Measurements from ENCODE around the gene FAIM2. TPM values are rescaled to one million over a fixed set of nuclear protein-coding genes. Genes with fewer than 3 reads are reported as not detected.

The FAIM2 gene
- total RNA-seq (2014; rRNA removed; shearing (Covaris generic); ENCODE audit: low replicate concordance): not detected in 2 replicates

DNA sequence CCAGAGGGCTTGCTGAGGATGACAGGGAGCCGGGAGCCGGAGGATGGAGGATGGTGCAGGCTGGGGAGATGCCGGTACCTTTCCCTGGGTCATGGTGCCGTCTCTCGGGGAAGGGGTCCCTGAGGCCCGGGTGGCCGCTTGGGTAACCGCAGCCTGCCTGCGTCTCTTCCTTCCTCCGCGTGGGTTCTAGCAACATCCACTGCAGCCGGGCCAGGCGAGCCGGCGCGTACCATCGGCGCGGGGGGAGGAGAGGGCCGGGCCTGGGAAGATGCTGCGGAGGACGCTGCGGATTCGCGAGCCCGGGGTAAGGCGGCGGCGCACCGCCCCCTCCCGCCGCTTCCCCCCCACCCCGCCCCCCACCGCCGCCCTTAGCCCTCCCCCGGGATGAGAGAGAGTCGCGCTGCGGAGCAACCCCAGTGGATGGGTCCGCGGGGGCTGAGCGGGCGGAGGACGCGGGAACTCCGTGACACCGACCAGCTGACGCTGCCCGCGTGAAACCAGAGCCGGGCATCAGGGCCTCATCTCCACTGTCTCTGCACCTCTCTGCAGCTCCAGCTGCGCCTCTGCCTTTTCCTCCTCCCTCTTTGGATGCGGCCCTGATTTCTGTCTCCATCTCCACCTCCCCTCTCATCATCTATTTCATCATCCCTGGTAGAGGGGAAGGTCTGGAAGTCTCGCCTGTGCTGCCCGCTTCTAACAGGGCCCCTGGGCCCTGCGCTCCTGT is at the start of gene FAIM2:
Gene FAIM2 (minus strand): TSS at position 201 of the 724 bp plus-strand sequence. CDS start 108 bp downstream, at position 93.
- in situ Hi-C loops (cut with HindIII; ENCODE audit: low pct_unique_long_range_greater_than_20kb, low sequenced_read_pairs): no loop called here
- DNase-seq (ENCODE audit: low read depth): no peak

DNA sequence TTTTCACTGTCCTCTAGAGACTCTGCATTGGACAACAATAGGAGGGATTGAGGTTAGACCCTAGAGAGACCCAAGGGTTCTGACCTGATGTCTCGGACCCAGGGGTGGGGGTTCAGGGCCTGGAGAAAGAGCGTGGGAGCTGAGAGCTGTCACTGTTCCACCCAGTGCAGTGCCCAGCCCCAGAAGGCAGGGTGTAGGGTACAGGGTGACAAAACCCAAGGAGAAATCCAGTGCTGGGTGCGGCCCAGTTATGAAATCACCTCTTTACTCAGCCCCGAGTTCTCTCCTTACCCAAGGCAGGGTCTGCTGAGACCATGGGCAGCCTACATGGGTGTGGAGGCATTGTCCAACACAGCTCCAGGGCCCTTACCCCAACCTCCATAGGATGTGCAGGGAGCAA is 49.5 kb upstream of the FAIM2 start:
- no peak for DNase-seq (ENCODE audit: low read depth)
- in situ Hi-C loops (cut with HindIII; ENCODE audit: low pct_unique_long_range_greater_than_20kb, low sequenced_read_pairs): loop anchor here (25.0 kb wide), 1 partner anchor 109 kb away; the partner anchor contains the start of gene ASIC1

DNA sequence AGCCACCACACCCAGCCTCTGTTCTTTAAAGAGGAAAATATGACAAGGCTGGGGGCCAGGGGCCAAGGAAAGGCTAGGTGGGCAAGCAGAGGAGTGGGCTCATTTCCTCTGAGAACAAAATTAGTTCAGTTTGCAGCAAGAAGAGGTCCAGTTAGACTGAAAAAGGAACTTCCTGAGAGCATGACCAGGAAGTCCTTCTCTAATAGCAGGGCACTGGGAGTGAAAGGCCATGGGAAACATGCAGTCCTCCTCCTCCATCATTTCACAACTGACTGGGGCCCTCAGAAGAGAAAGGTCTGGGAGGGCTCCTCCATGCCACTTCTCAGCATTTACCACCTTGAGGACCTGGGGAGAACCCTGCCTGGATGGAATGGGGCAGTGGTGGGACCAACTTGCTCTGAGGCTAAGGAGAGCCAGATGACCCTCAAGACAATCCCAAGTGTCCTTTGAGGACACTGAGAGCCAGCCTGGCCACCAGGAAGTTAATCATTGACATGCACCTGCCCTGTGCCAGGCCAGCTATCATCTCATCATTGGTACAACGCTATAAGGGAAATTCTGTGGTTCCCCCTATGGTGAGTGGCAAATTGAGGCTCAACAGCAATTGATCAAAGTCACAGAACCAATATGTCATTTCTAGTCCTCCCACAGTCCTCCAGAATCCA is 48.8 kb upstream of the FAIM2 start:
- DNase-seq (ENCODE audit: low read depth): no peak
- in situ Hi-C loops (cut with HindIII; ENCODE audit: low pct_unique_long_range_greater_than_20kb, low sequenced_read_pairs): loop anchor here (25.0 kb wide), 1 partner anchor 110 kb away; the partner anchor contains the start of gene ASIC1

DNA sequence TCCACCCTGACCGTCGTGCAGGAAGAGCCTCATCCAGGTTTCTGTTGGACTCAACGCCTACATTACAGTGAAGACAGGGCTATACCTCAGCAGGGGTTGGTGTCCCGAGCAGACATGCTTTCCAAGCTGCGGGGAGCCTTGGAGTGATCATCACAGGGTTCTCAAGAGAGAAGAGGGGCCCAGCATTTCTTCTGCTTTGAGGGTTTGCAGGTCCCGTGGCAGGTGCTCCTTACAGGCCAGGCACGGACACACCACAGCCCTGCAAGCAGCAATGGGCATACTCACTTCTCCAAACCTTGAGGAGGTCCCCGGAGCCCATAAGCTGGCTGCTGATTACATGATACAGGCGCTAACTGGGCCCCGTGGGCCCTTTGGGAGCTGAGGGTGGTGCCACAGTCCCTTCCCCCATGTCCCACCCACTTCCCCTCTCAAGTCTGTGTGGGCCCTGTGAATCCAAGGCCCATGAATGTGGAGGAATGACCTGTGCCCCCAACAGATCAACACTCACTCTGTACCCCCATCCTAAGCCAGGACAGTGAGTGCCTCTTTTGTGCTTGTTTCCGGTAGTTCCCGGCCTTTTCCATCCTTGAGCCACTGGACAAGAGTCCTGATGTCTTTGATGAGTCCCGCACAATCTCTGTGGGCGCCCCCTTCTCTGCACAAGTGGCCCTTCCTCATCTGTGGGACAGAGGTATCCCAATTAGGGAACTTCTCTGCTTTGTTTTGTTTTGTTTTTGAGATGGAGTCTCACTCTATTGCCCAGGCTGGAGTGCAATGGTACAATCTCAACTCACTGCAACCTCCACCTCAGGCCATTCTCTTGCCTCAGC is 47.9 kb upstream of the FAIM2 start:
- in situ Hi-C loops (cut with HindIII; ENCODE audit: low pct_unique_long_range_greater_than_20kb, low sequenced_read_pairs): loop anchor here (25.0 kb wide), 1 partner anchor 111 kb away; the partner anchor contains the start of gene ASIC1
- no peak for DNase-seq (ENCODE audit: low read depth)

DNA sequence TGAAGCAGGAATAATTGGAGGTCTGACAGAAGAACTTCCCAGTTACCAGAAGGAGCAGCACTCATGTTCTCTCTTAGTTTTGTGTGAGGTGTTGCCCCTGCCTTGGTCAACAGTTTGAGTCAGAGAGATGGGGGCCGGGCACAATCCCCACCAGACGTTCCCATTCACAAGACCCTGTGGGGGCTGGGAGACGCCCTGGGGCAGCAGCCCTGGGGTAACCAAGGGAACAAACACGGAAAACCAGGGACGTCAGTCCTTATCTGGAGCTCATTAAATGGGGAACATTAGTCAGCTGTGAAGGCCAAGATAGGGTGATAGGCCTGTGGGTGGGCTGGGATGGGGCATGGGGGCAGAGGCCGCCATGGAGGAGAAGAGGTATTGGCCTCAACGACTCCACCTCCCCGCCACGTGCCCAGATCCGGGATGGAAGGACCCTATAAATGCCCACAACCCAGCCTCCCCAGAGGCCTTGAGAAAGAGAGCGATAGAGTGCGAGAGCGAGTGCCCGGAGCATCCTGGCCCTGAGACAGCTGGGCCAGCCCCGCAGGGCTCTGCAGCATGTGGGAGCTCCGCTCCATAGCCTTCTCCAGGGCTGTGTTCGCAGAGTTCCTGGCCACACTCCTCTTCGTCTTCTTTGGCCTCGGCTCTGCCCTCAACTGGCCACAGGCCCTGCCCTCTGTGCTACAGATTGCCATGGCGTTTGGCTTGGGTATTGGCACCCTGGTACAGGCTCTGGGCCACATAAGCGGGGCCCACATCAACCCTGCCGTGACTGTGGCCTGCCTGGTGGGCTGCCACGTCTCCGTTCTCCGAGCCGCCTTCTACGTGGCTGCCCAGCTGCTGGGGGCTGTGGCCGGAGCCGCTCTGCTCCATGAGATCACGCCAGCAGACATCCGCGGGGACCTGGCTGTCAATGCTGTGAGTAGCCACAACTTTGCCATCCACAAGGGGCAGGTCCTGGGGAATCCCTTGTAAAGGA is 46.9 kb upstream of the FAIM2 start, which contains the start of gene AQP2:
Gene AQP2 (plus strand): TSS at position 465 of the 979 bp plus-strand sequence. CDS start 94 bp downstream, at position 559.
- in situ Hi-C loops (cut with HindIII; ENCODE audit: low pct_unique_long_range_greater_than_20kb, low sequenced_read_pairs): loop anchor here (25.0 kb wide), 1 partner anchor 112 kb away; the partner anchor contains the start of gene ASIC1
- DNase-seq (ENCODE audit: low read depth): no peak

DNA sequence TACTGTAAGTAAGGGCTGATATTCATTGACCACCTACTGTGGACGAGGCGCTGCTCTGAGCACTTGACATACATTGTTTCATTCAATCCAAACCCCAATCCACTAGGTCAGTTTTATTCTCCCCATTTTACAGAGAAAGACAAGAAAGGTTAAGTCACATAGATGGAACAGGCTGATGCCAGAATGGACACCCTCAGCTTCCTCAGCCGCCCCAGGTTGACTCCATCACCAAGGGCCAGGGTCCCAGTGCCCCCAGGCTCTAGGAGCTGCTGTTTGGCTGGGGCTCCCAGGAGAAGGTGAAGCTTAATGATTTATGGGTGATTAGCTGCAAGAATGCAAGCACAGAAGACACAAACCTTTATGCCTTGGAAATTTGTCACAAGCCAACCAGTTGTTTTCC is 46.2 kb upstream of the FAIM2 start:
- in situ Hi-C loops (cut with HindIII; ENCODE audit: low pct_unique_long_range_greater_than_20kb, low sequenced_read_pairs): loop anchor here (25.0 kb wide), 1 partner anchor 112 kb away; the partner anchor contains the start of gene ASIC1
- no peak for DNase-seq (ENCODE audit: low read depth)

DNA sequence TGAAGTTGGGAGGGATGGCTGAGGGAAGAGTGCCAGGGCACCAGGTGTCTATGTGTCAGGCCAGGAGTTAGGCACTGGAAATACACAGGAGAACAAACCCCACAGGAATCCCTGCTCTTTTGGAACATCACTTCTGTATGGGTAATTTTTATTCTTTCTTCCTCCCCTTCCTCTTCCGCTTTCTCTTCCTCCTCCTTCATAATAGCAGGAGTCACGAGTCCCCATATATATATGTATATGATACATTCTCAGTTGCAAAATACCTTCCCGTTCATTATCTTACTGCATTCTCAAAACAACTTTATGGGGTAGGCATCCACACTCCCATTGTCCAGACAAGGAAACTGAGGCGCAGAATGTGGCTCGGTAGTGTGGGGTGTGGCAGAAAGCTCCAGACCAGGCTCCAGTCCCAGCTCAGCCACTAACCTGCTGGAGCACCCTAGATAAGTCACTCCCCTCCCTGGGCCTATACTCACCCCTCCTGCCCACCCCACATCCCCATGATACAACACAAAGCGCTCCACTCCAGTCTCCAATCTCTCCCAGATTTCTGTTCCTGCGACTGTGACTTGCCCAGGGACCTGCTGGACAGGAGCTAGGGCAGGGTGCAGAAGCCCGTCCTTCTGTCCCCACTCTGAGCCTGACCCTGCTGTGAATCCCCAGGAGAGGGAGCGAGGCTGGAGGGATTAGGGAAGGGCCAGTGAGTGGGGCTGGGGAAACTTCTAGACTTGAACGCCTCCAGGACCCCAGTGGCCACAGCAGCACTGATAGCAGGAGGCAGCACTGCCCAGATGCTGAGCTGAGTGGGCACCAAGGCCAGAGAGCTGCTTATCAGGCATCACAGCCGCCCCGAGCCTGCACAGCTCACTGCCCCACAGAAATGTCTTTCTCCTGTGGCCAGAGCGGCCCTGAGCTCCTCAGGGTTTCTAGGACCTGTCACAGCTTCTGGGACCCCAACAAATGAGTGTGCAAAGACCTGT is 45.5 kb upstream of the FAIM2 start:
- no peak for DNase-seq (ENCODE audit: low read depth)
- in situ Hi-C loops (cut with HindIII; ENCODE audit: low pct_unique_long_range_greater_than_20kb, low sequenced_read_pairs): no loop called here

DNA sequence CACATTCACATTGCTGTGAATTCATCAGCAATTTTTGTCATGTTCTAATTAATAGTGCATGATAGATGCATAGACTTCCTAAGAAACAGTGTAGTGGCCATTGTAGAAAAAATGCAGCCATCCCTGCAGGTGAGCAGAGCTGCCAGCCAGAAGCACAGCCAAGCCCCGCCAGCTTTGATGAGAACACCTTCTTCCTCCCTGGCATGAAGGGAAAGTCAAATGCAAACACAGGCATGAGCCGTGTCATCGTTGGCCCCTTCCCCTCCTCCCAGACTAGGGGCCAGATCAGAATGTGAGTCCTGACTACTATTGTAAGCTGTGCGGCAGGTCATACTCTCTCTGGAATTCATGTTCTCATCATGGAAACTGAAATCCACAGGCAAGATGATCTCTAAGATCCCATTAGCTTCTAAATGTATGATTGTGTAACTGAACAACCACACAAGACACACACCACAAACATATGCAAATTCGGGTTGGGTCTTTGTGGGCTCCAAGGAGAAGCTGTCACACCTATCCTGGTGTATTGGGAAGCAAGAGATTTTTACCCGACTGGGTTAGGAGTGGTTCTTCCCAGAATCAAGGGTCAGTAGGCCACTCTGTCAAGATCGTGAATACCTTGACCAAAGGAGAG is 44.0 kb upstream of the FAIM2 start:
- DNase-seq (ENCODE audit: low read depth): no peak
- in situ Hi-C loops (cut with HindIII; ENCODE audit: low pct_unique_long_range_greater_than_20kb, low sequenced_read_pairs): no loop called here

DNA sequence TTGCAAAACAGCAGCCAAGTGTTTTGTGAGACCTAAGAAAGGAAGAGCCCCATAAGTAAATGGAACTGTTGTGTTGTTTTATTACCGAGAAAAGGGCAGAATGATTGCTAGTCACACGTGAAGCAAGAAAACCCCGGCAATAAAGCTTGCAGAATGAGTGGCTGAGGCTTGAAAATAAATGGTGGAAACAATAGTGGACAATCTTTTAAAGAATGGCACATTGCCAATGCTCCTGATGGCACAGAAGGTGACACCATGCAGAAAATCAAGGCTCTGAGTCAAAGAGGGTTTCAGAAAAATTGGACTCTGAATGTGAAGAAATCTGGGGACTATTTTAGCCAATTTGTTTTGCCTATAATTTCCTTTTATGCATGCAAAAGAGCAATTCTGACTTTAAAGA is 42.8 kb upstream of the FAIM2 start:
- DNase-seq (ENCODE audit: low read depth): no peak
- in situ Hi-C loops (cut with HindIII; ENCODE audit: low pct_unique_long_range_greater_than_20kb, low sequenced_read_pairs): no loop called here

DNA sequence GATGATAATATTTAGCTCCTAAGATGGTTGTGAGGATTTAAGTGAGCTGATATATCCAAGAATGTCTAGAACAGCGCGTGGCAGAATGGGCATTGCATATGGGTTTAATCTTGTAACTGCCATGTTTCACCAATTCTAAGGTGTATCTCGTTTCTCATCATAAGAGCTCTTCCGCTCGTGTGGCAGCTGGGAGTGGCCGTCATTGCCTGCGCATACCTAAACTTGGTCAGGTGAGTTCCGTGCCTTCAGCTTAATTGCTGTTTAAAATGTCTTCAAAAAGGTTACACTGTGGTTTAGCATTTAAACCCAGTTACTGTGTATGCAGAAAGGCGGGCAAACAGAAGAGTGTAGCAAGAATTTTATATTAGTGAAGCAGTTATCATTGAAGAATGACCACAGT is 42.4 kb upstream of the FAIM2 start:
- no peak for DNase-seq (ENCODE audit: low read depth)
- in situ Hi-C loops (cut with HindIII; ENCODE audit: low pct_unique_long_range_greater_than_20kb, low sequenced_read_pairs): no loop called here

DNA sequence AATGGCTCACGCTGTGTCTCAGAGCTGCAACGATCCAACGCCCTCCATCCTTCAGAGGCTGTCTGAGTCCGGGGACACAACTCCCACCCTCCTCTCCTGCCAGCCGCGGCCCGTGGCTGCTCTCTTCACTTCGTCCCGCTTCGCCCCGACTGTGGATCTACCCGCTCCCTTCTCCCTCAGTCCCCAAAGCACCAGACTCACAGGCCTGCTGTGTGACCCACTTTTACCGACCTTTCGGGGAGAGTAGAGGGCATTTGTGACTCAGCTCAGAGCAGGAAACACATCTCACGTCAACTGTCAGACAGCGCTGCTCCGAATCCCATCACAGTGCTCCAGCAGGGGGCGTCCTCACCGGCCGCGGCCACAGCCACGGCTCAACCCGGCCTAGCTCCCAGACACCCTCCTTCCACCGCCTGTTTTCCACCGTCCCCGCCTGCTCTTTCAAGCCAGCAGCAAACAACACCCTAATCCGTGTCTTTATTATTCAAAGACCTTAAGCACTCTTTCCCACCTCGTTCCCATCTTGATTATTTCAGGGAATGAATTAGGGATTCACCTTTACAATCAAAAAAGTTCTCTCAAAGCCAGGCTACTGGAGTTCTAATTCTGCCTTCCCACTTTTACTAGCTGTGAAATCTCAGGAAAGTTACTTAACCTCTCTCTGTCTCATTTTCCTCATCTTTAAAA is 41.8 kb upstream of the FAIM2 start:
- peak; percentile 71 for DNase-seq (ENCODE audit: low read depth)
- in situ Hi-C loops (cut with HindIII; ENCODE audit: low pct_unique_long_range_greater_than_20kb, low sequenced_read_pairs): no loop called here

DNA sequence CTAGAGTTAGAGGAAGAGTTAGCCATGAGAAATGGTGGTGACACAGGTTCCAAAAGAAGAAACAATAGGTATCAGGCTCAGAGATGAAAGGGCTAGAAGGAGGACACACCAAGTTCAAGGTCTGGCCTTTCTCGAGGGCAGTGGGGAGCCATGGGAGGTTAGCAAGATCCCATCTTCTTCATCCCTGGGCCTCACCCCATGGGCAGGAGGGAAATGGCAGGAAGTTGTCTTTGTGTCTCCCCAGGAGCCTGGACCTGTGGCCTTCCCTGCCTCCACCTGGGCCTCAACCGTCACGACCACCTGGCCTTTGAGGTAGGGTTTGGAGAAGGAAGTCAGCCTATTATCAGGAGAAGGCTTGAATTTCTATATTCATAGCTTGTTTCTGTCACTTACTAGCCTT is 41.0 kb upstream of the FAIM2 start:
- no peak for DNase-seq (ENCODE audit: low read depth)
- in situ Hi-C loops (cut with HindIII; ENCODE audit: low pct_unique_long_range_greater_than_20kb, low sequenced_read_pairs): no loop called here

DNA sequence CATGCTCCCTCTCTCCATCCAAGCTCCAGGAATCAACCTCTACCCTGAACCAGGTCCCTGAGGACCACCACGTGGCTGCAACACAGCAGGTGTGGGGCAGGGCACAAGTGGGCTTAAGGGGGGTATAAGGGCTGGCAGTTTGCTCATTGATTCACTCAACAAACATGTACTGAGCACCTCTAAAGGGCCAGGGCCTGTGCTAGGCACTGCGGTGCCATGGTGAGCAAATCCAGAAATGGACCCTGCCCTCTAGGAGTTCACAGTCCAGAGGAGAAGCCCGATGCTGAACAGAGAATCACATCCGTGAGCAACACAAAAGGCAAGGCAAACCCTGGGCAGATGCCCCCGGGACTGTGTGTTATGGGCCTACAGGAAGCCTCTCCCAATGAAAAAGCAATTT is 40.3 kb upstream of the FAIM2 start:
- no peak for DNase-seq (ENCODE audit: low read depth)
- in situ Hi-C loops (cut with HindIII; ENCODE audit: low pct_unique_long_range_greater_than_20kb, low sequenced_read_pairs): no loop called here

DNA sequence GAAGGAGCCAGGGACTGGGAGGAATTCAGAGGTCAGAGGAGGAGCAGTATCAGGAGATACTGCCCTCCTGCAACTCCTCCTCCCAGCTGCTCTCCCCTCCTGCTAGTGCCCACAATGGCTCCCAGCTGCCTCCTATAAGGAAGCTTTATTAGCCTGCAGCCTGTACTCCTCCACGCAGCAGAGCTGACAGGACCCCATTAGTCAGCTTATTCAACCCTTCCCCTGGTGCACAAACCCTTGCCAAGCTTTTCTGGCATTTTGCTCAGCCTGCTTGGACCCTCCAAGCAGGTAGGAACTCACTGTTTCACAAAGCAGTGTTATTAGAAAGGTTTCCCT is 39.9 kb upstream of the FAIM2 start:
- no peak for DNase-seq (ENCODE audit: low read depth)
- in situ Hi-C loops (cut with HindIII; ENCODE audit: low pct_unique_long_range_greater_than_20kb, low sequenced_read_pairs): no loop called here

DNA sequence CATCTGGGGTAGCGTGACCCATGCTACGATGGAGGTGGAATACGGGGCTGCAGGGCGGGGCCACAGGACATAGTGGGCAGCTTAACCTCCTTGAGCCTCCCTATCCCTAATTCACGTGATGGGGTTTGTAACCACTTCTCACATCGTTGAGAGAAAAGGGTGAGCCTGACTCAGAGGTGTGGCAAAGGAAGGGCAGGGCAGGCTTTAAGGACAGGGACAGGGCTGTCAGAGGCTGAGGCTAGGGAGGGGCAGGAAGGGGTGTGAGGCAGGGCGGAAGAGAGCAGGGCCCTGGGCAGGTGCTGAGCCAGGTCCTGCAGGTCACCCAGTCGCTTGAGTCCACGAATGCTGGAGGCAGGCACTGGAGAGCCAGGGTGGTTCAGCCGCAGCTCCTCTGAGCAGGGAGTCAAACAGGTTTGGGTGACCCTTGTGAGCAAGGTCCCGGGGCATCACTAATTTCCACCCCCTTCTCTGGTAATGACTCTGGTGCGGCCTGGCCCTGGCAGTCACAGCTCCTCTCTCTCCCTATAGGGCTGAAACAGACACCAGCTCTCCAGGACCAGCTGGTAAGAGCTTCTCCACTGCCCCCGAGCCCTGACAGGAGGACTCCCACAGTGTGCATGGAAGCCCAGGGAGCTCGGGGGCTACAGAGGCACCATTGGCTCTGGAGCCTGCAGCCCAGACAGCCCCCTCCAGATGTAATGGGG is 39.4 kb upstream of the FAIM2 start:
- in situ Hi-C loops (cut with HindIII; ENCODE audit: low pct_unique_long_range_greater_than_20kb, low sequenced_read_pairs): no loop called here
- DNase-seq (ENCODE audit: low read depth): no peak
